ENCODE measurements around the gene OLFM2. TPM values are rescaled to one million over a fixed set of nuclear protein-coding genes. Genes with fewer than 3 reads are reported as not detected.

The OLFM2 gene
- total and polyA plus RNA-seq, 4 donors = 0.49 to 28.9 (median 2.3) TPM

DNA sequence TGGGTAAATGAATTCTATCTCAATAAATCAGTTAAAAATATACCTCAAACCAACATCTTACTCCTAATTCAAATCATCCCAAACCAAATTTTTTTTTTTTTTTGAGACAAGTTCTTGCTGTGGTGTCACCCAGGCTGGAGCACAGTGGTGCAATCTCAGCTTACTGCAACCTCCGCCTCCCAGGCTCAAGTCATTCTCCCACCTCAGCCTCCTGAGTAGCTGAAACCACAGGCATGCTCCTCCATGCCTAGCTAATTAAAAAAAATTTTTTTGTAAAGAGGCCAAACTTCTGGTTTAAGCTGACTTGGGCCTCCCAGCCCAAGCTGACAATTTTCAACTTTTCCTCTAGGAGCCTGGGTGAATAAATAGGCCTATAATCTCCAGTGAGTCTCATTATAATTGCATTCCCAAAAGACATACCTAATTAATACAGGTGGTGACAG is 22.1 kb upstream of the OLFM2 start:
- Histone ChIP-seq H3K27me3 (ENCODE audit: control insufficient read depth in 4 of 4, insufficient read depth in 4 of 4, low read length in 3 of 4) (no peaks in the 10 kb centered on the region), H3K27ac (ENCODE audit: low read depth in 1 of 2, low read length in 2 of 2) (no peak overlapping the region), H3K36me3 (ENCODE audit: control insufficient read depth in 4 of 4, insufficient read depth in 3 of 4, low read depth in 1 of 4, low read length in 3 of 4) (peaks cover 0 to 3% (median 0%) of the 10 kb centered on the region in 4 donors), H3K4me3 (ENCODE audit: low read depth in 1 of 3, low read length in 3 of 3) (no peak overlapping the region), H3K9me3 (ENCODE audit: control insufficient read depth in 4 of 4, low read length in 3 of 4) (no peaks in the 10 kb centered on the region), H3K9ac (ENCODE audit: low read depth in 1 of 2, low read length in 2 of 2) (no peak overlapping the region), H3K4me1 (ENCODE audit: control insufficient read depth in 4 of 4, insufficient read depth in 4 of 4, low read length in 3 of 4) (no peaks in the 10 kb centered on the region)
- TF ChIP-seq, protein P1, sequence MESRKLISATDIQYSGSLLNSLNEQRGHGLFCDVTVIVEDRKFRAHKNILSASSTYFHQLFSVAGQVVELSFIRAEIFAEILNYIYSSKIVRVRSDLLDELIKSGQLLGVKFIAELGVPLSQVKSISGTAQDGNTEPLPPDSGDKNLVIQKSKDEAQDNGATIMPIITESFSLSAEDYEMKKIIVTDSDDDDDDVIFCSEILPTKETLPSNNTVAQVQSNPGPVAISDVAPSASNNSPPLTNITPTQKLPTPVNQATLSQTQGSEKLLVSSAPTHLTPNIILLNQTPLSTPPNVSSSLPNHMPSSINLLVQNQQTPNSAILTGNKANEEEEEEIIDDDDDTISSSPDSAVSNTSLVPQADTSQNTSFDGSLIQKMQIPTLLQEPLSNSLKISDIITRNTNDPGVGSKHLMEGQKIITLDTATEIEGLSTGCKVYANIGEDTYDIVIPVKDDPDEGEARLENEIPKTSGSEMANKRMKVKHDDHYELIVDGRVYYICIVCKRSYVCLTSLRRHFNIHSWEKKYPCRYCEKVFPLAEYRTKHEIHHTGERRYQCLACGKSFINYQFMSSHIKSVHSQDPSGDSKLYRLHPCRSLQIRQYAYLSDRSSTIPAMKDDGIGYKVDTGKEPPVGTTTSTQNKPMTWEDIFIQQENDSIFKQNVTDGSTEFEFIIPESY (IDR thresholded peaks at IDR 0.05) = no peak
- TF ChIP-seq GABPA (IDR thresholded peaks at IDR 0.05 in 1 of 2, conservative IDR thresholded peaks at IDR 0.05 in 1 of 2) (no peak), SP1 (IDR thresholded peaks at IDR 0.05) (no peak), RXRA (IDR thresholded peaks at IDR 0.05) (no peak), NR2F2 (IDR thresholded peaks at IDR 0.05) (no peak), YY1 (IDR thresholded peaks at IDR 0.05) (no peak), HNF4A (conservative IDR thresholded peaks at IDR 0.05) (no peak), HNF4G (IDR thresholded peaks at IDR 0.05) (no peak)
- TF ChIP-seq, protein P2, sequence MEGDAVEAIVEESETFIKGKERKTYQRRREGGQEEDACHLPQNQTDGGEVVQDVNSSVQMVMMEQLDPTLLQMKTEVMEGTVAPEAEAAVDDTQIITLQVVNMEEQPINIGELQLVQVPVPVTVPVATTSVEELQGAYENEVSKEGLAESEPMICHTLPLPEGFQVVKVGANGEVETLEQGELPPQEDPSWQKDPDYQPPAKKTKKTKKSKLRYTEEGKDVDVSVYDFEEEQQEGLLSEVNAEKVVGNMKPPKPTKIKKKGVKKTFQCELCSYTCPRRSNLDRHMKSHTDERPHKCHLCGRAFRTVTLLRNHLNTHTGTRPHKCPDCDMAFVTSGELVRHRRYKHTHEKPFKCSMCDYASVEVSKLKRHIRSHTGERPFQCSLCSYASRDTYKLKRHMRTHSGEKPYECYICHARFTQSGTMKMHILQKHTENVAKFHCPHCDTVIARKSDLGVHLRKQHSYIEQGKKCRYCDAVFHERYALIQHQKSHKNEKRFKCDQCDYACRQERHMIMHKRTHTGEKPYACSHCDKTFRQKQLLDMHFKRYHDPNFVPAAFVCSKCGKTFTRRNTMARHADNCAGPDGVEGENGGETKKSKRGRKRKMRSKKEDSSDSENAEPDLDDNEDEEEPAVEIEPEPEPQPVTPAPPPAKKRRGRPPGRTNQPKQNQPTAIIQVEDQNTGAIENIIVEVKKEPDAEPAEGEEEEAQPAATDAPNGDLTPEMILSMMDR (IDR thresholded peaks at IDR 0.05; ENCODE audit: low read depth, low read length, missing input control) = no peak
- 92% methylated on average over 1 of the region's 1 CpG for WGBS
- no peak for DNase-seq (ENCODE audit: low spot score)

DNA sequence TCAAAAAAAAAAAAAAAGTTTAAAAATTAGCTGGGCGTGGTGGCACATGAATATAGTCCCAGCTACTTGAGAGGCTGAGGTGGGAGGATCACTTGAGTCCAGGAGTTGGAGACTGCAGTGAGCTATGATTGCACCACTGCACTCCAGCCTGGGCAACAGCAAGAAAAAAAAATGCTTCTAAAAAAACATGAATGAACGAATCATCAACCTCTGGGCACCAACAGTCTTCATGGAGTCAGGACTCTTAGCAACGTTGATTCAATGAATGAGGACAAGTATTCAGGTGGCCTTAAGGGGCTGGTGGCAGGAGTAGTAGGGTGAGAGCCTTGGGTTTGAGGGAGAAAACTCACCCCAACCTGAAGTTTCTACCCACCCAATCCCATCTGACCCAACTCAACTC is 20.6 kb upstream of the OLFM2 start:
- no peak for DNase-seq (ENCODE audit: low spot score)
- peaks cover 0 to 3% (median 0%) of the 10 kb centered on the region in 4 donors for H3K36me3 ChIP-seq (ENCODE audit: control insufficient read depth in 4 of 4, insufficient read depth in 3 of 4, low read depth in 1 of 4, low read length in 3 of 4)
- no peak overlapping the region for H3K4me3 ChIP-seq (ENCODE audit: low read depth in 1 of 3, low read length in 3 of 3)
- no peaks in the 10 kb centered on the region for H3K9me3 ChIP-seq (ENCODE audit: control insufficient read depth in 4 of 4, low read length in 3 of 4)
- no peak overlapping the region for H3K9ac ChIP-seq (ENCODE audit: low read depth in 1 of 2, low read length in 2 of 2)
- H3K27me3 ChIP-seq (ENCODE audit: control insufficient read depth in 4 of 4, insufficient read depth in 4 of 4, low read length in 3 of 4) = no peaks in the 10 kb centered on the region
- no peaks in the 10 kb centered on the region for H3K4me1 ChIP-seq (ENCODE audit: control insufficient read depth in 4 of 4, insufficient read depth in 4 of 4, low read length in 3 of 4)
- H3K27ac ChIP-seq (ENCODE audit: low read depth in 1 of 2, low read length in 2 of 2) = no peak overlapping the region
- WGBS = 81% methylated on average over 3 of the region's 3 CpGs
- no peak for TF ChIP-seq TAF1 (conservative IDR thresholded peaks at IDR 0.05)
- TF ChIP-seq EGR1 (IDR thresholded peaks at IDR 0.05; ENCODE audit: low read depth in 2 of 2) = no peak
- TF ChIP-seq, protein P2 (IDR thresholded peaks at IDR 0.05; ENCODE audit: low read depth, low read length, missing input control) = no peak
